Left lung (tissue), 10 donors: Measurements from ENCODE around the gene SLC38A9. TPM values are rescaled to one million over a fixed set of nuclear protein-coding genes. Genes with fewer than 3 reads are reported as not detected.
"Not testable (repeated sequence)": the region's sequence is repeated elsewhere in the genome, so short reads cannot be mapped to it uniquely, and the experiment has no call there.

Source experiments
- ATAC-seq: fragments of 200-7000 bp; cut with Tn5 transposase; one replicate; pipeline ENCODE4 v1.9.1; 2020; ENCODE audit warnings: moderate library complexity
- DNase-seq, 4 donors: peaks; one replicate each; pipeline ENCODE4 v3.0.0-alpha.2; 2013 to 2020
- H3K27ac ChIP-seq, 2 donors: fragments of 200-600 bp; sonication (generic) in 1 of 2; one replicate each; pipeline versions ENCODE4 v1.5.0 to v1.8.0; 2020 to 2021
- H3K27me3 ChIP-seq, 2 donors: fragments of 200-600 bp; sonication (generic) in 1 of 2; one replicate each; pipeline versions ENCODE4 v1.5.0 to v1.8.0; 2020 to 2021
- H3K36me3 ChIP-seq, 2 donors: fragments of 200-600 bp; sonication (generic) in 1 of 2; one replicate each; pipeline versions ENCODE4 v1.5.0 to v1.8.0; 2020 to 2021
- H3K4me1 ChIP-seq, 2 donors: fragments of 200-600 bp; one replicate each; pipeline ENCODE4 v1.8.0; 2021
- H3K4me3 ChIP-seq, 2 donors: fragments of 200-600 bp; sonication (generic) in 1 of 2; one replicate each; pipeline versions ENCODE4 v1.5.0 to v1.8.0; 2020 to 2021; ENCODE audit warnings: mild to moderate bottlenecking in 1 of 2
- H3K9me3 ChIP-seq, 2 donors: fragments of 200-600 bp; sonication (generic) in 1 of 2; one replicate each; pipeline versions ENCODE4 v1.5.0 to v1.8.0; 2020 to 2021
- CTCF ChIP-seq, 2 donors: fragments of 200-600 bp; sonication (generic) in 1 of 2; IDR thresholded peaks; one replicate each; pipeline versions ENCODE4 v1.5.0 to v1.8.0; 2021; ENCODE audit warnings: antibody characterized with exemption in 2 of 2
- intact Hi-C, 2 donors: fragments of 100-400 bp; cut with DNase I; formaldehyde crosslinking; loops; one replicate each; pipeline versions ENCODE4 v1.11.2 to v1.14.2; 2022
- polyA plus RNA-seq, 6 donors: library from polyadenylated mRNA; unstranded; fragments of 120-200 nt; gene quantifications; one replicate each; pipeline ENCODE4 v1.2.1, GENCODE V29; 2013; ENCODE audit not compliant: insufficient read length in 6 of 6
- total RNA-seq, 2 donors: library from RNA; stranded (reverse); fragmentation: NEBNext Ultra II Directional; extraction: Animal tissue kit (Norgen Biotek cat#: 25700); gene quantifications; one replicate each; pipeline ENCODE4 v1.2.1, GENCODE V29; 2021
- donor health status: DM: no; HTN: yes; CAD: no.
- donor health status: DM: no; HTN: no; CAD: no.

The SLC38A9 gene
- total and polyA plus RNA-seq, 8 donors, result 21.4 to 34.7 (median 30.2) TPM

- Histone ChIP-seq H3K4me1 (no peaks in the 10 kb centered on the region), H3K27ac (no peak overlapping the region), H3K9me3 (peaks cover 0 to 5% of the 10 kb centered on the region in 2 donors), H3K4me3 (no peak overlapping the region), H3K36me3 (no peaks in the 10 kb centered on the region), H3K27me3 (no peaks in the 10 kb centered on the region)
- intact Hi-C loops, result no loop called here
- no peak for ATAC-seq
- no peak for DNase-seq
- no peak for TF ChIP-seq CTCF (IDR thresholded peaks at IDR 0.05)
Measured at GRCh38 chr5:55613112-55613868, 98.8 kb downstream of the SLC38A9 start.

GRCh38 chr5:55610542-55610941, 101.6 kb downstream of the SLC38A9 start:
- intact Hi-C loops, result no loop called here
- no peak for ATAC-seq
- H3K9me3 ChIP-seq, result peaks cover 0 to 5% of the 10 kb centered on the region in 2 donors
- DNase-seq, result no peak
- H3K27ac ChIP-seq, result no peak overlapping the region
- no peak for TF ChIP-seq CTCF (IDR thresholded peaks at IDR 0.05)
- H3K27me3 ChIP-seq, result no peaks in the 10 kb centered on the region
- H3K4me3 ChIP-seq, result no peak overlapping the region
- no peaks in the 10 kb centered on the region for H3K4me1 ChIP-seq
- no peaks in the 10 kb centered on the region for H3K36me3 ChIP-seq

GRCh38 chr5:55609413-55609812, 102.7 kb downstream of the SLC38A9 start:
- Histone ChIP-seq H3K9me3 (peaks cover 0 to 5% of the 10 kb centered on the region in 2 donors), H3K4me3 (no peak overlapping the region), H3K27ac (no peak overlapping the region), H3K4me1 (no peaks in the 10 kb centered on the region), H3K27me3 (no peaks in the 10 kb centered on the region), H3K36me3 (no peaks in the 10 kb centered on the region)
- intact Hi-C loops, result no loop called here
- no peak for DNase-seq
- no peak for TF ChIP-seq CTCF (IDR thresholded peaks at IDR 0.05)
- ATAC-seq, result no peak

GRCh38 chr5:55608595-55609349, 103.4 kb downstream of the SLC38A9 start:
- intact Hi-C loops, result no loop called here
- ATAC-seq, result no peak
- H3K27ac ChIP-seq, result no peak overlapping the region

GRCh38 chr5:55607309-55607708, 104.8 kb downstream of the SLC38A9 start:
- H3K27me3 ChIP-seq, H3K36me3 ChIP-seq, H3K4me1 ChIP-seq, ATAC-seq, H3K9me3 ChIP-seq, H3K4me3 ChIP-seq, DNase-seq, intact Hi-C loops, H3K27ac ChIP-seq: not testable (repeated sequence)

More at GRCh38 chr5:55608595-55609349, 103.4 kb downstream of the SLC38A9 start:
- Histone ChIP-seq H3K4me1 (no peaks in the 10 kb centered on the region), H3K36me3 (no peaks in the 10 kb centered on the region), H3K4me3 (no peak overlapping the region), H3K9me3 (peaks cover 0 to 5% of the 10 kb centered on the region in 2 donors), H3K27me3 (no peaks in the 10 kb centered on the region)
- DNase-seq, result no peak
- no peak for TF ChIP-seq CTCF (IDR thresholded peaks at IDR 0.05)
